GM12892 (cell line): ENCODE results near the gene ZBTB7C.

Source experiments
- DNase-seq: peaks from one replicate; pipeline ENCODE4 v3.0.0; 2011; ENCODE audit not compliant: insufficient read length
- FAIRE-seq: peaks from 2 replicates; lab custom pipeline; 2011; peaks lifted over from hg19 to GRCh38; lab: Jason Lieb, UNC
- POLR2A ChIP-seq: IDR thresholded peaks from 2 replicates; pipeline ENCODE4 v1.6.1; 2011; ENCODE audit warnings: low read depth, low read length, control low read depth
- POLR2AphosphoS5 ChIP-seq: IDR thresholded peaks from 2 replicates; pipeline ENCODE4 v1.6.1; 2011; ENCODE audit warnings: low read depth, low read length, control low read depth
- TAF1 ChIP-seq: IDR thresholded peaks from 2 replicates; pipeline ENCODE4 v1.6.1; 2011; ENCODE audit warnings: low read depth, mild to moderate bottlenecking, control low read depth, low read length, borderline replicate concordance

Gene ZBTB7C

GRCh38 chr18:48179001-48179400, 230.2 kb downstream of the ZBTB7C start:
- TF ChIP-seq TAF1 (no peak), POLR2AphosphoS5 (no peak)
- no peak for FAIRE-seq
- DNase-seq = no peak

- no peak for DNase-seq
- TF ChIP-seq POLR2AphosphoS5 (no peak), POLR2A (no peak), TAF1 (no peak)
- no peak for FAIRE-seq
Measured at GRCh38 chr18:48176909-48177308, 232.3 kb downstream of the ZBTB7C start.

- FAIRE-seq = no peak
- TF ChIP-seq POLR2AphosphoS5 (no peak), TAF1 (no peak), POLR2A (no peak)
Measured at GRCh38 chr18:48173557-48173956, 235.6 kb downstream of the ZBTB7C start.

GRCh38 chr18:48172226-48173006, 236.8 kb downstream of the ZBTB7C start:
- TF ChIP-seq POLR2A (no peak), TAF1 (no peak), POLR2AphosphoS5 (no peak)
- FAIRE-seq (no peak), DNase-seq (no peak)

More at GRCh38 chr18:48173557-48173956, 235.6 kb downstream of the ZBTB7C start:
- no peak for DNase-seq

GRCh38 chr18:48171490-48172188, 237.5 kb downstream of the ZBTB7C start:
- no peak for TF ChIP-seq TAF1
- TF ChIP-seq POLR2AphosphoS5 = no peak
- no peak for TF ChIP-seq POLR2A
- DNase-seq = no peak
- no peak for FAIRE-seq

- TF ChIP-seq POLR2A (no peak), POLR2AphosphoS5 (no peak), TAF1 (no peak)
- DNase-seq (no peak), FAIRE-seq (no peak)
Measured at GRCh38 chr18:48170651-48171050, 238.5 kb downstream of the ZBTB7C start.

- FAIRE-seq (no peak), DNase-seq (no peak)
- TF ChIP-seq POLR2AphosphoS5 = no peak
- TF ChIP-seq TAF1 = no peak
- TF ChIP-seq POLR2A = no peak
Measured at GRCh38 chr18:48168861-48169260, 240.3 kb downstream of the ZBTB7C start.

- TF ChIP-seq POLR2AphosphoS5 = no peak
- TF ChIP-seq POLR2A = no peak
- TF ChIP-seq TAF1 = no peak
- DNase-seq (no peak), FAIRE-seq (no peak)
Measured at GRCh38 chr18:48167897-48168253, 241.3 kb downstream of the ZBTB7C start.

GRCh38 chr18:48166336-48166875, 242.8 kb downstream of the ZBTB7C start:
- no peak for DNase-seq
- no peak for TF ChIP-seq TAF1
- TF ChIP-seq POLR2AphosphoS5 = no peak
- TF ChIP-seq POLR2A = no peak
- no peak for FAIRE-seq

GRCh38 chr18:48165111-48165866, 243.9 kb downstream of the ZBTB7C start:
- no peak for TF ChIP-seq POLR2A
- TF ChIP-seq TAF1 = no peak
- TF ChIP-seq POLR2AphosphoS5 = no peak
- FAIRE-seq = no peak
- no peak for DNase-seq

- FAIRE-seq (no peak), DNase-seq (no peak)
- TF ChIP-seq TAF1 (no peak), POLR2A (no peak), POLR2AphosphoS5 (no peak)
Measured at GRCh38 chr18:48164701-48165100, 244.5 kb downstream of the ZBTB7C start.
